Camera-type eye (tissue), 1 donor: ENCODE results near the gene SLC39A8. TPM values are rescaled to one million over a fixed set of nuclear protein-coding genes. Genes with fewer than 3 reads are reported as not detected.

ENCODE experiments used
- total RNA-seq: library from RNA; depleted of rRNA; stranded (reverse); fragments of >200 nt; gene quantifications from one replicate; pipeline ENCODE4 v1.2.3, GENCODE V29; 2014

SLC39A8 gene
- 25.0 TPM for total RNA-seq

GRCh38 chr4:102344954-102345794, at the start of gene SLC39A8:
TSS of gene SLC39A8 (minus strand) at chr4:102345482. CDS start at chr4:102344662, 820 bp downstream.

Other genes starting within 250 kb of the SLC39A8 start
- gene NFKB1, start 155.9 kb upstream of the SLC39A8 start, total RNA-seq: 30.0 TPM